Measurements from ENCODE around the gene GPD1. TPM values are rescaled to one million over a fixed set of nuclear protein-coding genes. Genes with fewer than 3 reads are reported as not detected.

Gene GPD1
- total and polyA plus RNA-seq, 9 of the 15 experiments (the other 6 are each of a cell fraction or from before 2014, with no cell fraction given): 0.13 to 1.00 (median 0.55) TPM

GRCh38 chr12:50055831-50056638 lies 47.8 kb upstream of the GPD1 start (continued):
- TF ChIP-seq SMAD4 (CRISPR knock-in tag; conservative IDR thresholded peaks at IDR 0.05) (no peak), THAP7 (CRISPR knock-in tag; IDR thresholded peaks at IDR 0.05) (no peak), GTF2A2 (tag; IDR thresholded peaks at IDR 0.05) (no peak), EP300 (IDR thresholded peaks at IDR 0.05; ENCODE audit: low read length) (no peak), ZKSCAN8 (CRISPR knock-in tag; IDR thresholded peaks at IDR 0.05) (no peak), ETS1 (conservative IDR thresholded peaks at IDR 0.05; ENCODE audit: control insufficient read depth, low read depth, low read length) (no peak; the same call in 1 of the 2 replicates), ZNF239 (CRISPR knock-in tag; IDR thresholded peaks at IDR 0.05) (no peak), IRF1 (CRISPR knock-in tag; IDR thresholded peaks at IDR 0.05; ENCODE audit: borderline replicate concordance) (no peak), ZNF12 (CRISPR knock-in tag; IDR thresholded peaks at IDR 0.05) (no peak), RFX1 (IDR thresholded peaks at IDR 0.05) (no peak), CEBPG (CRISPR knock-in tag; IDR thresholded peaks at IDR 0.05) (no peak), CEBPG (tag; conservative IDR thresholded peaks at IDR 0.05 in 1 of 2, IDR thresholded peaks at IDR 0.05 in 1 of 2) (no peak), ELF2 (CRISPR knock-in tag; IDR thresholded peaks at IDR 0.05) (no peak), CBFA2T3 (IDR thresholded peaks at IDR 0.05) (0 out of 2 replicates have a peak, but pooled peaks have one; percentile 15), RBM34 (IDR thresholded peaks at IDR 0.05; ENCODE audit: borderline replicate concordance, insufficient read depth, low read length) (no peak), NCOA1 (IDR thresholded peaks at IDR 0.05; ENCODE audit: low read depth) (no peak)
- TF ChIP-seq, protein P1, sequence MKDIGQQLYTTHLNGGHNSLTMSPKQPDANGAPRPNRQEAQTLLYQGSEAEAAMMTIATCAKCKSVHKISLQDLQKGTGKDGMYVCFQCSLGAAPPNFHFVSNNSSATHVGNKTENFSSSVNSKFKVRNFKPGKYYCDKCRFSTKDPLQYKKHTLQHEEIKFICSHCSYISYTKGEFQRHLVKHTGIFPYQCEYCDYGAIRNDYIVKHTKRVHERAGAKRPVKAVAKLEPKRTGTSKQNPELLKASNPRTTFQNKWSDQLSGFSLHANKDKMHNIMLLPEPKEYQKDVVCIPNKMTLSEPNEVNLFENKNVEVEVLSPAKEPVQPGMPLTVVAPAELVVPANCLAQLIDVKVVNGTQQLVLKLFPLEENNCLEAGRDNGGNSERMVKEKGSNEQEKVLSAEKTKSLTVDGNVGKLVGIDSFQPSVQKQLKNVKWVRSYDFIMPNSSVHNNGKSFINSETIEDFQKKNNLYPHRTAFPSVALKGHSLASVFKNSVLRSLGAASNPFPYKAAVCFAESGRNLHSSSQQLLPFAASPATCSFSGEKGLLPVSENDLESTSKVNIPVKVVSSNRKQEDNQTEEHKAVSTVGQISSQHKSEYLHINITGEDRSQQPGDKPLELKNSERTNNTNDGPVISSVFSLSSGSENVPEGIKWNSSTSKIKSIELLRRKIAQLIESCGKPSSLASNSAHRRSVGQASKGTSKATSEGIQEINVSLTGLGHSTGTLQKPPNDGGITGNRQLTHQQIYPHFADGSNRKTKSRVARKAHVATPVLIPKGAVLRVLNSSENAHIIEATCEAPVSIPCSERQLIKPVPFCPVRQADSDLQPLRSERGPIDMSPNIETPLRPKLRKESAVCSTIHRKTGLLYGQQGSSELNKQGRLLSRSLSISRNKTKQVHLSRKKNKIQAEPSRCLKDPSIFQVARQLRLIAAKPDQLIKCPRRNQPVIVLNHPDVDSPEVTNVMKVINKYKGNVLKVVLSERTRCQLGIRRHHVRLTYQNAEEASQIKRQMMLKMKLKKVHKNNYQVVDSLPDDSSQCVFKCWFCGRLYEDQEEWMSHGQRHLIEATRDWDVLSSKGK (CRISPR knock-in tag; IDR thresholded peaks at IDR 0.05): no peak
- TF ChIP-seq, protein P2, sequence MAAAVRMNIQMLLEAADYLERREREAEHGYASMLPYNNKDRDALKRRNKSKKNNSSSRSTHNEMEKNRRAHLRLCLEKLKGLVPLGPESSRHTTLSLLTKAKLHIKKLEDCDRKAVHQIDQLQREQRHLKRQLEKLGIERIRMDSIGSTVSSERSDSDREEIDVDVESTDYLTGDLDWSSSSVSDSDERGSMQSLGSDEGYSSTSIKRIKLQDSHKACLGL (CRISPR knock-in tag; IDR thresholded peaks at IDR 0.05; ENCODE audit: borderline replicate concordance, poor library complexity, severe bottlenecking): no peak
- TF ChIP-seq, protein P3, sequence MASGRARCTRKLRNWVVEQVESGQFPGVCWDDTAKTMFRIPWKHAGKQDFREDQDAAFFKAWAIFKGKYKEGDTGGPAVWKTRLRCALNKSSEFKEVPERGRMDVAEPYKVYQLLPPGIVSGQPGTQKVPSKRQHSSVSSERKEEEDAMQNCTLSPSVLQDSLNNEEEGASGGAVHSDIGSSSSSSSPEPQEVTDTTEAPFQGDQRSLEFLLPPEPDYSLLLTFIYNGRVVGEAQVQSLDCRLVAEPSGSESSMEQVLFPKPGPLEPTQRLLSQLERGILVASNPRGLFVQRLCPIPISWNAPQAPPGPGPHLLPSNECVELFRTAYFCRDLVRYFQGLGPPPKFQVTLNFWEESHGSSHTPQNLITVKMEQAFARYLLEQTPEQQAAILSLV (tag; IDR thresholded peaks at IDR 0.05): no peak
